SK-N-SH (cell line): ENCODE measurements around the gene HK2. TPM values are rescaled to one million over a fixed set of nuclear protein-coding genes. Genes with fewer than 3 reads are reported as not detected.

Experiments
- CTCF ChIA-PET: fragments of 300-600, 350-600 bp; formaldehyde crosslinking; extraction: SDS; loops from one replicate; lab custom pipeline; 2021; lab: Yijun Ruan, JAX
- POLR2A ChIA-PET: fragments of 350-600 bp; sonication (Branson Sonifier 250); formaldehyde crosslinking; extraction: SDS; loops from one replicate; lab custom pipeline; 2020; ENCODE audit warnings: antibody characterized with exemption, inconsistent platforms; lab: Yijun Ruan, JAX
- DNase-seq: peaks from one replicate; pipeline ENCODE4 v3.0.0; 2012
- H2AFZ ChIP-seq: fragments of 200-600 bp; sonication (generic); 2 replicates; pipeline ENCODE4 v1.8.1; 2016; ENCODE audit warnings: antibody characterized with exemption, mild to moderate bottlenecking, low read depth
- H3F3A ChIP-seq: fragments of 200-600 bp; sonication (generic); replicated peaks from 2 replicates; pipeline ENCODE3; 2016; ENCODE audit warnings: antibody characterized with exemption, mild to moderate bottlenecking; ENCODE audit not compliant: insufficient read depth
- H3K27ac ChIP-seq, 2 experiments: fragments of 200-500 bp in 1 of 2; fragments of 200-600 bp in 1 of 2; sonication (Bioruptor generic) in 1 of 2; sonication (generic), shearing (Covaris generic) in 1 of 2; 2 replicates each; pipeline versions ENCODE4 v1.5.1 to v1.6.1; 2014 to 2016; ENCODE audit warnings: low read depth in 2 of 2, inconsistent platforms in 1 of 2, low read length in 1 of 2, mild to moderate bottlenecking in 1 of 2, mixed read lengths in 1 of 2
- H3K27me3 ChIP-seq: fragments of 200-600 bp; sonication (generic), shearing (Covaris generic); 2 replicates; pipeline ENCODE4 v1.6.1; 2016; ENCODE audit warnings: mixed run types; ENCODE audit not compliant: insufficient read depth
- H3K36me3 ChIP-seq, 2 experiments: fragments of 200-500 bp in 1 of 2; fragments of 200-600 bp in 1 of 2; sonication (Bioruptor generic) in 1 of 2; sonication (generic) in 1 of 2; replicated peaks in 1 of 2; 2 replicates each; pipeline versions ENCODE3 to v1.5.1; 2014 to 2016; ENCODE audit warnings: low read length in 1 of 2, mild to moderate bottlenecking in 1 of 2; ENCODE audit not compliant: insufficient read depth in 2 of 2, control insufficient read depth in 1 of 2
- H3K4me1 ChIP-seq, 2 experiments: fragments of 200-500 bp in 1 of 2; fragments of 200-600 bp in 1 of 2; sonication (Bioruptor generic) in 1 of 2; sonication (generic), shearing (Covaris generic) in 1 of 2; 2 replicates each; pipeline versions ENCODE4 v1.5.1 to v1.6.1; 2014 to 2016; ENCODE audit warnings: low read depth in 1 of 2, low read length in 1 of 2, mixed run types in 1 of 2; ENCODE audit not compliant: insufficient read depth in 2 of 2, control insufficient read depth in 1 of 2
- H3K4me2 ChIP-seq: fragments of 200-600 bp; sonication (generic), shearing (Covaris generic); 2 replicates; pipeline ENCODE4 v1.6.1; 2017; ENCODE audit warnings: mixed run types
- H3K4me3 ChIP-seq, 2 experiments: fragments of 200-500 bp in 1 of 2; fragments of 200-600 bp in 1 of 2; sonication (Bioruptor generic) in 1 of 2; sonication (generic), shearing (Covaris generic) in 1 of 2; 2 replicates each; pipeline versions ENCODE4 v1.5.1 to v1.8.1; 2014 to 2016; ENCODE audit warnings: low read depth in 2 of 2, inconsistent platforms in 1 of 2, low read length in 1 of 2, mild to moderate bottlenecking in 1 of 2, mixed read lengths in 1 of 2, moderate library complexity in 1 of 2
- H3K79me2 ChIP-seq: fragments of 200-600 bp; sonication (generic); 2 replicates; pipeline ENCODE4 v1.8.1; 2017; ENCODE audit warnings: mild to moderate bottlenecking; ENCODE audit not compliant: insufficient read depth
- H3K9ac ChIP-seq: fragments of 200-600 bp; sonication (generic); 2 replicates; pipeline ENCODE4 v1.6.1; 2017; ENCODE audit warnings: mixed run types
- H3K9me2 ChIP-seq: fragments of 200-600 bp; sonication (generic); 2 replicates; pipeline ENCODE4 v1.6.1; 2017; ENCODE audit warnings: mixed run types
- H3K9me3 ChIP-seq: fragments of 200-600 bp; sonication (generic); 2 replicates; pipeline ENCODE4 v1.6.1; 2017; ENCODE audit warnings: mixed run types, mild to moderate bottlenecking, moderate library complexity
- H4K20me1 ChIP-seq: fragments of 200-600 bp; sonication (generic); 2 replicates; pipeline ENCODE4 v1.6.1; 2017; ENCODE audit warnings: mild to moderate bottlenecking, mixed run types; ENCODE audit not compliant: insufficient read depth
- CHD2 ChIP-seq: fragments of 150-350 bp; IDR thresholded peaks from 2 replicates; pipeline ENCODE4 v1.6.1; 2018; ENCODE audit warnings: low read length; ENCODE audit not compliant: partially characterized antibody
- EZH2phosphoT487 ChIP-seq: fragments of 200-600 bp; sonication (generic); IDR thresholded peaks from 2 replicates; pipeline ENCODE4 v1.6.1; 2017; ENCODE audit warnings: low read depth, mixed run types, mild to moderate bottlenecking, antibody characterized with exemption, moderate library complexity, borderline replicate concordance
- FOXJ3 ChIP-seq: sonication (generic); formaldehyde crosslinking; IDR thresholded peaks from 2 replicates; pipeline ENCODE4 v1.5.1; 2020; ENCODE audit warnings: mild to moderate bottlenecking, missing genetic modification reagents
- GABPA ChIP-seq: IDR thresholded peaks from 2 replicates; pipeline ENCODE4 v1.4.0; 2012; ENCODE audit warnings: low read depth, mild to moderate bottlenecking
- MAX ChIP-seq: IDR thresholded peaks from 2 replicates; pipeline ENCODE4 v1.4.0; 2012; ENCODE audit warnings: low read depth
- MXI1 ChIP-seq: IDR thresholded peaks from 2 replicates; pipeline ENCODE4 v1.6.1; 2012; ENCODE audit warnings: mild to moderate bottlenecking, low read depth, low read length, improper control_type of control experiment
- NRF1 ChIP-seq: IDR thresholded peaks from 2 replicates; pipeline ENCODE4 v1.6.1; 2012; ENCODE audit warnings: low read depth, mild to moderate bottlenecking, low read length
- RCOR1 ChIP-seq: fragments of 150-350 bp; IDR thresholded peaks from 2 replicates; pipeline ENCODE4 v1.6.1; 2017; ENCODE audit warnings: antibody characterized with exemption, low read length
- REST ChIP-seq: IDR thresholded peaks from 2 replicates; pipeline ENCODE4 v1.6.1; 2012; ENCODE audit warnings: mild to moderate bottlenecking, low read depth, low read length, moderate library complexity
- RFX5 ChIP-seq: IDR thresholded peaks from 2 replicates; pipeline ENCODE4 v1.6.1; 2012; ENCODE audit warnings: mild to moderate bottlenecking, improper control_type of control experiment, low read length
- RXRA ChIP-seq: IDR thresholded peaks from 2 replicates; pipeline ENCODE4 v1.4.0; 2012; ENCODE audit warnings: low read depth, mild to moderate bottlenecking, borderline replicate concordance
- SIN3A ChIP-seq: IDR thresholded peaks from 2 replicates; pipeline ENCODE4 v1.6.1; 2012; ENCODE audit warnings: low read depth, mild to moderate bottlenecking, low read length, moderate library complexity, borderline replicate concordance
- SMC3 ChIP-seq: IDR thresholded peaks from 2 replicates; pipeline ENCODE4 v1.6.1; 2012; ENCODE audit warnings: low read depth, low read length, improper control_type of control experiment
- USF1 ChIP-seq: IDR thresholded peaks from 2 replicates; pipeline ENCODE4 v1.4.0; 2012; ENCODE audit warnings: low read depth, borderline replicate concordance
- YY1 ChIP-seq: IDR thresholded peaks from 2 replicates; pipeline ENCODE4 v1.4.0; 2012; ENCODE audit warnings: low read depth, mild to moderate bottlenecking
- WGBS: methylation state at CpG from one replicate; pipeline ENCODE4 v1.1.6; 2017; ENCODE audit warnings: low lambda C conversion rate; 5-methylcytosine and 5-hydroxymethylcytosine counted together
- polyA plus RNA-seq, 3 experiments: library from polyadenylated mRNA; depleted of rRNA; stranded (reverse); fragments of >200 nt; gene quantifications; 2 replicates each; pipeline ENCODE4 v1.2.3, GENCODE V29; 2012
- TF ChIP-seq, protein P1 (sequence below): fragments of 150-350 bp; IDR thresholded peaks from 2 replicates; pipeline ENCODE4 v1.6.1; 2017; ENCODE audit warnings: antibody characterized with exemption, low read length, low read depth, borderline replicate concordance
- TF ChIP-seq, protein P2 (sequence below): fragments of 200-600 bp; sonication (generic); IDR thresholded peaks from 2 replicates; pipeline ENCODE4 v1.6.1; 2017; ENCODE audit warnings: antibody characterized with exemption, mild to moderate bottlenecking, moderate library complexity
- TF ChIP-seq, protein P3 (sequence below): fragments of 150-350 bp; IDR thresholded peaks from 2 replicates; pipeline ENCODE4 v1.6.1; 2016; ENCODE audit warnings: mild to moderate bottlenecking, low read depth, low read length

HK2 gene
- polyA plus RNA-seq, 1 of the 3 experiments (the other 2 are of a cell fraction) = 13.5 TPM

- no peak overlapping the region for H3K9ac ChIP-seq
- ChIA-PET CTCF (interaction anchor here (1.0 to 6.2 kb wide), 7 partner anchors 8 to 291 kb away, joined by 3 to 93 read pairs (median 45); no protein-coding TSS in a partner anchor), POLR2A (no interaction called here)
- TF ChIP-seq, protein P1, sequence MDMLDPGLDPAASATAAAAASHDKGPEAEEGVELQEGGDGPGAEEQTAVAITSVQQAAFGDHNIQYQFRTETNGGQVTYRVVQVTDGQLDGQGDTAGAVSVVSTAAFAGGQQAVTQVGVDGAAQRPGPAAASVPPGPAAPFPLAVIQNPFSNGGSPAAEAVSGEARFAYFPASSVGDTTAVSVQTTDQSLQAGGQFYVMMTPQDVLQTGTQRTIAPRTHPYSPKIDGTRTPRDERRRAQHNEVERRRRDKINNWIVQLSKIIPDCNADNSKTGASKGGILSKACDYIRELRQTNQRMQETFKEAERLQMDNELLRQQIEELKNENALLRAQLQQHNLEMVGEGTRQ = no peak
- no peak for TF ChIP-seq SMC3
- no peak for TF ChIP-seq RFX5
- no peak for TF ChIP-seq YY1
- no peak for TF ChIP-seq USF1
- TF ChIP-seq, protein P2, sequence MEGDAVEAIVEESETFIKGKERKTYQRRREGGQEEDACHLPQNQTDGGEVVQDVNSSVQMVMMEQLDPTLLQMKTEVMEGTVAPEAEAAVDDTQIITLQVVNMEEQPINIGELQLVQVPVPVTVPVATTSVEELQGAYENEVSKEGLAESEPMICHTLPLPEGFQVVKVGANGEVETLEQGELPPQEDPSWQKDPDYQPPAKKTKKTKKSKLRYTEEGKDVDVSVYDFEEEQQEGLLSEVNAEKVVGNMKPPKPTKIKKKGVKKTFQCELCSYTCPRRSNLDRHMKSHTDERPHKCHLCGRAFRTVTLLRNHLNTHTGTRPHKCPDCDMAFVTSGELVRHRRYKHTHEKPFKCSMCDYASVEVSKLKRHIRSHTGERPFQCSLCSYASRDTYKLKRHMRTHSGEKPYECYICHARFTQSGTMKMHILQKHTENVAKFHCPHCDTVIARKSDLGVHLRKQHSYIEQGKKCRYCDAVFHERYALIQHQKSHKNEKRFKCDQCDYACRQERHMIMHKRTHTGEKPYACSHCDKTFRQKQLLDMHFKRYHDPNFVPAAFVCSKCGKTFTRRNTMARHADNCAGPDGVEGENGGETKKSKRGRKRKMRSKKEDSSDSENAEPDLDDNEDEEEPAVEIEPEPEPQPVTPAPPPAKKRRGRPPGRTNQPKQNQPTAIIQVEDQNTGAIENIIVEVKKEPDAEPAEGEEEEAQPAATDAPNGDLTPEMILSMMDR = no peak
- TF ChIP-seq EZH2phosphoT487 = no peak
- no peak for TF ChIP-seq NRF1
- no peaks in the 10 kb centered on the region for H3K9me2 ChIP-seq
- peaks cover 0 to 51% of the 10 kb centered on the region in 2 experiments for H3K36me3 ChIP-seq
- no peaks in the 10 kb centered on the region for H3K9me3 ChIP-seq
- H3K4me3 ChIP-seq = no peak overlapping the region
- no peaks in the 10 kb centered on the region for H4K20me1 ChIP-seq
- H3K79me2 ChIP-seq = no peaks in the 10 kb centered on the region
- no peak for DNase-seq
- peaks cover 0 to 3% of the 10 kb centered on the region in 2 experiments; a peak in 1 of 4 replicates for H3K4me1 ChIP-seq
- H3F3A ChIP-seq = no peaks in the 10 kb centered on the region
- no peak overlapping the region for H3K27ac ChIP-seq
- no peak overlapping the region for H3K4me2 ChIP-seq
- H2AFZ ChIP-seq = no peak overlapping the region
- WGBS = 79% methylated on average over 4 of the region's 4 CpGs
- no peaks in the 10 kb centered on the region for H3K27me3 ChIP-seq
Observed at GRCh38 chr2:74877781-74878433, 44.0 kb downstream of the HK2 start.

DNA sequence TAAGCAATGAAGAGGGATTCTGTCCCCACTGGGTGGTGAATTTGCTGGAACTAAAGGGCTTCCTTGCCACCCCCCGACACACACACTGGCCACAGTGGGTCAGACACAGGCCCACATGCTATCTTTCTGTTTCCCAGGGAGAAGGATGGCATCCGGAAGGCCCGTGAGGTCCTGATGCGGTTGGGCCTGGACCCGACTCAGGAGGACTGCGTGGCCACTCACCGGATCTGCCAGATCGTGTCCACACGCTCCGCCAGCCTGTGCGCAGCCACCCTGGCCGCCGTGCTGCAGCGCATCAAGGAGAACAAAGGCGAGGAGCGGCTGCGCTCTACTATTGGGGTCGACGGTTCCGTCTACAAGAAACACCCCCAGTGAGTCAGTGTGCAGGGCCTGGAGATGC, 44.6 kb downstream of the HK2 start:
- Histone ChIP-seq H3K9me3 (no peaks in the 10 kb centered on the region), H3K4me2 (no peak overlapping the region), H3F3A (no peaks in the 10 kb centered on the region), H3K36me3 (peaks cover 0 to 53% of the 10 kb centered on the region in 2 experiments), H4K20me1 (no peaks in the 10 kb centered on the region), H3K27me3 (no peaks in the 10 kb centered on the region), H3K27ac (no peak overlapping the region), H3K4me1 (peaks cover 0 to 3% of the 10 kb centered on the region in 2 experiments; a peak in 1 of 4 replicates), H2AFZ (no peak overlapping the region), H3K9ac (no peak overlapping the region), H3K4me3 (no peak overlapping the region), H3K9me2 (no peaks in the 10 kb centered on the region), H3K79me2 (no peaks in the 10 kb centered on the region)
- ChIA-PET CTCF (interaction anchor here (0.5 to 6.2 kb wide), 3 partner anchors 9 to 187 kb away, joined by 3 to 93 read pairs (median 65); no protein-coding TSS in a partner anchor), POLR2A (no interaction called here)
- WGBS = 90% methylated on average over 13 of the region's 20 CpGs
- no peak for DNase-seq
- TF ChIP-seq FOXJ3 (CRISPR knock-in tag) = no peak
- TF ChIP-seq RCOR1 = no peak
- no peak for TF ChIP-seq GABPA
- TF ChIP-seq MXI1 = no peak
- no peak for TF ChIP-seq RXRA
- no peak for TF ChIP-seq SIN3A
- no peak for TF ChIP-seq MAX
- TF ChIP-seq, protein P3, sequence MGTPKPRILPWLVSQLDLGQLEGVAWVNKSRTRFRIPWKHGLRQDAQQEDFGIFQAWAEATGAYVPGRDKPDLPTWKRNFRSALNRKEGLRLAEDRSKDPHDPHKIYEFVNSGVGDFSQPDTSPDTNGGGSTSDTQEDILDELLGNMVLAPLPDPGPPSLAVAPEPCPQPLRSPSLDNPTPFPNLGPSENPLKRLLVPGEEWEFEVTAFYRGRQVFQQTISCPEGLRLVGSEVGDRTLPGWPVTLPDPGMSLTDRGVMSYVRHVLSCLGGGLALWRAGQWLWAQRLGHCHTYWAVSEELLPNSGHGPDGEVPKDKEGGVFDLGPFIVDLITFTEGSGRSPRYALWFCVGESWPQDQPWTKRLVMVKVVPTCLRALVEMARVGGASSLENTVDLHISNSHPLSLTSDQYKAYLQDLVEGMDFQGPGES = no peak
- TF ChIP-seq EZH2phosphoT487 = no peak
- TF ChIP-seq NRF1 = no peak
- no peak for TF ChIP-seq CHD2
- no peak for TF ChIP-seq REST
